RPMI8226 (cell line): ENCODE results near the gene HOATZ.

Experiments used
- DNase-seq: peaks from one replicate; pipeline ENCODE4 v3.0.0-alpha.2; 2015

Gene HOATZ

DNA sequence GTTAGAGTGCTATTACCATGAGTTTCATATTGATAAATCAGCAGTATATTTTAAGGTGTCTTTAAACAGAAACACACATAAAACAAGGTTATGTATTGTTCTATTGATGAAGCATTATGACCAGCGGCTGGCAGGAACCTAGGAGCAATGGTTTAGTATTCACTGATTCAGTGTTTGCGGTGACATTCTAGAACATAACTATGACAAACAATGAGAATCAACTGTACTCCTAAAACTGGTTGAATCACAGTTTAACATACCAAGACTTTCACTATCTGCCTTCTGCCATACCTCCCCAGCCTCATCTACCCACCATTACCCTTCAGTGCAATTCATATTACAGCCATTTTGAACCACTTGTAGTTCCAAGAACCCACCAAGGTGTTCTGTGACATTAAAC, 8.8 kb downstream of the HOATZ start:
- DNase-seq: no peak

DNA sequence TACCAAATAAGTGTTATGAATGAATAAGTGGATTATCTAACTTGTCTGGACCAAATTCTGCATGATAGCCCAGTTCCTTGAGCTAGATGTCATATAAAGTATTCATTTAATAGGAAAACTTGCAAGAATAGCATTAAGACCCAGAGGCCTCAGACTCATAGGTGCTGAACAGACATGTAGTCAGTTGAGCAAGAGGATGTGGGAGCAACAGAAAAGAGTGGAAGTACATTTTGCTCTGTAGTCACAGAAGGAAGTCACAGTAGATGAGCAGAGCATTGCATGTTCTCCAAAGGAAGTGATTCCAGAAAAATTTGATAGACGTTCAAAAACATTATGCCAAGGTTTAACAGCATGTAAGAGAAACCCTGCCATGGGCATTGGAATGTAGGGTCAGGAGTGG, 9.5 kb downstream of the HOATZ start:
- no peak for DNase-seq

DNA sequence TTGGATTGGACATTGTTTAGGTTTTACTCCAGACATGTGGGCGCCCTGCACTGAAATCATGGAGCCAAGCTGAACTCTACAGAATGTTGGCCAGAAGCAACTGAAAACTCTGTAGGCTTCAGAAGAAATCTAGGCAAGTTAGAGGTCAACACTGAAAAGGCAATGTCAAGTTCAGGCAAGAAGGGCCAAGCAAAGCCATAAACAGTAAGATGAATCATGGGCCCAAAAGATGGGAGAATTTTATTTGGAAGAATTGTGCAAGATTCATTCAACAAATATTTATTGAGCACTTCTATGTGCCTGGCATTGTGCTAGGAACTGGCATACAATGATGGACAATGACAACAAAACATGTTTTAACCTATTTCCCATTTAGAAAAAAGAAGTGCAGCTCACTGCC, 10.9 kb downstream of the HOATZ start:
- DNase-seq: no peak

DNA sequence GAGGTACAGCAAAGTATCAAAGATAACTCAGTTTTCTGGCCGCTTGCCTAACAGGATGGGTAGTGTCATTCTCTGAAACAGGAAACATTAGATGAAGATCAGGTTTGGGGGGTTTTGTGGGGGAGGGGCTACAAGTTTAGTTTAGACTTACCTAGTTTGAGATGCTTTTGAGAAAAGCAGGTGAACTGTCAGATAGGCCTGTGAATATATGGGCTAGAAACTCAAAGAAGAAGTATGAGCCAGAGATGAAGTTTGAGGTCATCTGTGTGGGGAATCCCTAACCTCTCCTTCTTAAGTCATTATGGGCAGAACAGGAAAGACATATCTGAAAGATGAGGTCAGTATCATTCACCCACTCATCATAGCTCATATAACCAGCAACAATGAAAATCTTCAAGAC, 11.9 kb downstream of the HOATZ start:
- no peak for DNase-seq

DNA sequence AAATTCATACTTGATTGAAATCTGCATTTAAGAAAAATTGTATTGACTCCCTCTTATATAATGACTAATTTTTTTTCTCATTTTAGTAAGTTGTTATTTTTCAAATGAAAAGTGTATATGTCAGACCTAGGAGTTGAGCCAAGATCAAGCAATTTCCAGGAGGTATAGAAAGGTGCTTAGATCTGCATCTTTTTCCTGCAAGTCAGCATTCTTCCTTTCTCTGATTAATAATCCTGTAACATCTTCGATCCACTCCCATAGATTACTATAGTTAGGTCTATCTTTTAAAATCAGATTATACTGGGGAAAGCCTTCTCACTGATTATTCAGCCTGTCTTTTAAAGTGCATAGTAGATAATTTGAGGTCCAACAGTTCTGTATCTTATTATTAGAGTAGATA, 12.7 kb downstream of the HOATZ start:
- no peak for DNase-seq

DNA sequence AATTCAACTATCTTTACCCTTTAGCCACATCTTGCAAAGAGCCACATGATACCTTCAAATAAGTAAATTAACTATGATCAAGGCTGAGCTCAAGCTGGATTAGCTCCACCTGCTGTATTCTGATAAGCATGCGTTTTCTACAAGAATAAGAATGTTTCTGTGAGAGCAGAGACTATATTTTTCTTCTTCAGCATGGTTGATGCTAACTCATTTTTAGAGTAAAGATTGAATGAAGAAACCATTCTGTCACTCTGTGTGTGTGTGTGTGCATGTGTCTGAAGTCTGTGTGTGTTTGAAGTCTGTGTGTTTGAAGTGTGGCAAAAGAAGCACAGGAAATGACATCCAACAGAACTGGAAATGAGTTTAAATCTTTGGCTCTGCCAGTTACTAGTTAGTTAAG, 14.0 kb downstream of the HOATZ start:
- DNase-seq: no peak

DNA sequence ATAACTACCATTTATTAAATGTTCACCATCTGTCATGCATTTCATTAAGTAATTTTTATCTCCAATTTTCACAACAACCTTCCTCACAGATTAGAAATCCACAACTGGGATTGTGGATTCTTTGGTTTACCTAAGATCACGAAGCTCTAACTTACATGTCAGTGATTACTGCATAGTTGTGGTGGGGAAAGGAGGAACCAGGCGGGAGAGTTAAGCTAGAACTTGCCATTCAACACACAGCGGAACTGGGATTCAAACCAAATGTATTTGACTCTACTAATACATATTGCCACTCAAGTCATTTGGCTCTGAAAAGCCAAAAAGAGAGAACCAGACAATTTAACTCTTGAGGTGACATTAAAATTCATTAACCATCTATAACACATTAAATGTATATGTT, 15.5 kb downstream of the HOATZ start:
- no peak for DNase-seq

DNA sequence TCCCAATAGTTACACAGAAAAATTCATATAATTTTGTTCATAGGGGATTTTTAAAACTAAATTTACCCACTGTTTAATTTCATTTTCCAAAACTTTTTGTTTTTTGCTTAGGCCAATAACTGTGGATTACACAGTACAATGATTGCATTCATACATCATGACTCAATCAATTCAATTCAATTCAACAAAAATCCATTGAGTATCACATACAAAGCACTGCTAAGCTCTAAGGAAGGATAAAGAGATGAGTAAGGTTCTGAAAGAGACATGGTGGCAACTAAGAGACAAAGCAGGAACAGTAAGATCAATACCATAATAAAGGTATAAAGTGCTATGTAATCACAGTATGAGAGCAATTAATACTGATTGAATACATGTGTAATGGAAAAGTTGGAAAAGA, 16.6 kb downstream of the HOATZ start:
- no peak for DNase-seq

DNA sequence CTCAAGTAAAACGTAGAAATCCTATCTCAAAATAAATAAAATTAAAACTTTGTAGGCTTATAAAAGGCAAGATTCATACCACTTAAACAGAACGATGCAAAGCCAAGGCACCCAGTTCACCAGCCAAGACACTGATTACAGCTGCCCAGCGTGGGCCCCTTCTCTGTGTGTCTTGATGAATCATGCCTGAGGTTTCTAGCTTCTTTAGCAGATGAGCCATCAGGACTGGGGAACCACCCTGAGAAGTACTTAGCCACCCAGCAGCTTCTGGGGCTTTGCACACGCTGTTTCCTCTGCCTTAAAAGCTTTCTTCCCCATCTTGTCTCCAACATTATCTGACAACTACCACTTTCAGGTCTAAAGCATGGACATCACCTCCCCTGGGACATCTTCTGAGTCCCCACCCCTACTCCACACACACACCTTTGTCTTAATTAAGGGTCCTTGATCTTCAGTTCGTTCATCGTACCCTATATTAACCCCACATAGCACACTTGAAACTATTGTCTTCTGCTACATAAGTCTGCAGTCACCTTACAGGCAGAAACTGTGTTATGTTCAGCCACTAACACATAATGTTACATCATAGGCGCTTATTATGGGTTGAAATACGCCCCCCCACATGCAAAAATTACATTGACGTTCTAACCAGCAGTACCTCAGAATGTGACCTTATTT, 17.2 kb downstream of the HOATZ start:
- DNase-seq: no peak

DNA sequence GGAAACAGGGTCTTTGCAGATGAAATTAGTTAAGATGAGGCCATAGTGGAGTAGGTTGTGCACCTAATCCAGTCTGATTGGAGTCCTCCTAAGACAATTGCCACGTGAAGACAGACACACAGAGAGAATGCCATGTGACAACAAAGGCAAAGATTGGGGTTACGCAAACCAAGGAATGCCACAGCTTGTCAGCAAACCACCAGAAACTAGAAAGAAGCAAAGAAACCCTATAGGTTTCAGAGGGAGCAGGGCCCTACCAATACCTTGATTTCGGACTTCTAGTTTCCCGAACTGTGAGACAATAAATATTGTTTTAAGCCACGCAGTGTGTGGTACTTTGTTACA, 17.8 kb downstream of the HOATZ start:
- no peak for DNase-seq

DNA sequence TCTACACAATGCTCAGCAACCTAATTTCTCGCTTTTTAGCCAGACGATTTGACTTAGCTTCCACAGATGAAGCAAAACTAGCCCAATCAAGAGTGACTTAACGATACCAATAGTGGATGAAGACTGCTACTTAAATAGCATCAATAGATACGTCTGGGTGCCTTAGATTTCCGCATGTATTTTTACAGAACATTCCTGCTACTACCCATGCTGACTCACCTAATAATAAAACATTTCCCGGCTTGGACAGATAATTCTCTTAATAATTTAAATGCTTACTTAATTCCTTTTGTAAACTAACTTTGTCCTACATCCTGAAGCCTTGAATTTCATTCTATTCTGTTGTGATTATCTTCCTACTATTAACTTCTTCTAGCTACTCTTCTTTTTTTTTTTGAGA, 20.7 kb downstream of the HOATZ start:
- no peak for DNase-seq

DNA sequence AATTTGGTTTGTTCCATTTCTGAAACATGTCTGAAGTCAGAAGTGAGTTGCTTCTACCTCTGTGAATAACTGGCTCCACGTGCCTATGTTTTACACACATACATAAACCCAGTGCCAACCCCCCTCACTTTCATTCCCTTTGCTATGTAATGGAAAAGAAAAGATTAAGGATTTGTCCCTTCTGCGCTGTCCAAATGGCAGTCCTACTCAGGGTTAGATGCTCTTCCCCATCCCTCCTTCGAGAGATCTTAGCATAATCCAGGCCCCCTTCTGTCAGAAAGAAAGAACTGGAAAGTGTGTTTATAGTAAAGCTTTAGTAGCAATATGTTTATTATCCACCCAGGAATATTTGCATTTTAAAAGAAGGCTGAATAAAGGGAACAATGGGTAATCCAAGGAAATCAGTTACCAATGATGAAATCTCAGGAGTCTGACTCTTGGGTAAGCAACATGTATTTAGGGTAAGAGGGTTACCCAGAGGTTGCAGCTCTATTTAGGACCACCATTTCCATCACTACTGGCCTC, 22.8 kb downstream of the HOATZ start:
- no peak for DNase-seq

DNA sequence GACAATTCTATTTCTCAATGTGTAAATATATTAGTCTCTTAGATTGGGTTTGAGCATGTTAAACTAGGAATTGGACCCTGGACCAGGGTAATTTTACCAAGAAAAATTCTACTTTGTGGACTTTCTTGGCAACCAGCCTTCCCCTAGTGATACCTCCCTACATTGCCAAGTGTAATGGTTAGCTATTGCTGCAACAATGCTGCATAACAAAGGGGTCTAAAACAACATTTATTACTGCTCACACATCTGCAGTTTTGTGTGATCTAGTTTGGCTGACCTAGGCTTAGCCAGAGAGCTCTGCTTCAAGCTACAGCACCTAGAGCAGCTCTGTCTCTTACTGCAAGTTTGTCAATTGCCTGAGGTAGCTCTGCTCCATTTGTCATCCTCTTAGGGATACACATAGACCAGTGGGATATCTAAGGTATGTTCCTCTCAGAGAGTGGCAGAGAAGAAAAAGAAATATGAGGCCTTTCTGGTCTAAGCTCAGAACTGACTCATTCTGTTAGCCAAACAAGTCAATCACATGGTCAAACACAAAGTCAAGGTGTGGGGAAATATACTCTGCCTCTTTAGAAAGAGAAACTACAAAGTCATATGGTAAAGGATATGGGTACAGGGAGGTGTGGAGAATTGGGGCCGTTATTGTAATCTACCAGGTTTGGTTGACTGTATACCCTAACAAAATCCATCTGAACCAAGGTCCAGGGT, 24.0 kb downstream of the HOATZ start:
- no peak for DNase-seq

DNA sequence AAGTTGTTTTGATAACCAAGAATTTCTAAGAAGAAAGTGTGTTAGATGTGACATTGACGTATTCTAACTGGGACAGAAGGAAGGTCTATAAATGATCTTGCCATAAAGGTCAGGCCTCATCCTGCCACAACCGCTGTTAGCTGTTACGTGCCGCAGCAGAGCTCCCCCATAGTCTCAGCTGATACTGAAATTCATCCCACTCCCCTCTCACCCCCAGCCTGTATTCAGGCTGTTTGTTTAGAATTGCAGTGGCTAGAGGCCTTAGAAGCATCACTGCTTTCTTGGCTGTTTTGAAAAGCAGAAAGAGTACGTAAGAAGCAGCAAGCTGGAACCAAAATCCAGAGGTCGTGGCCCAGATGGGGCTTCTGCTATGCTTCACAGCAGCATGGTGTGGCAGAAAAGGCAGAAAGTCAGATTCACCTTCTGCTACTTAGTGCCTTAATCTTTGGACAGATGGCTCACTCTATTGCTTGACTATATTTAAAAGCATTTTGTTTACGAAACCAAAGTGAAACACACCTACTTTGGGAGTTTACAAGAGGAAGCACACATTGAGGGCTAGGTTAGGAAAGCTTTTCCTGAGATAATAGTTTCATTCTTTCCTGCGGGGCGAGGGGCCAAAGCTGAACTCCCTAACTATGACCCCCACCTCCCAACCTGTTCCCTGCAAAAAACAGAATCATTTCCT, 25.0 kb downstream of the HOATZ start:
- no peak for DNase-seq

DNA sequence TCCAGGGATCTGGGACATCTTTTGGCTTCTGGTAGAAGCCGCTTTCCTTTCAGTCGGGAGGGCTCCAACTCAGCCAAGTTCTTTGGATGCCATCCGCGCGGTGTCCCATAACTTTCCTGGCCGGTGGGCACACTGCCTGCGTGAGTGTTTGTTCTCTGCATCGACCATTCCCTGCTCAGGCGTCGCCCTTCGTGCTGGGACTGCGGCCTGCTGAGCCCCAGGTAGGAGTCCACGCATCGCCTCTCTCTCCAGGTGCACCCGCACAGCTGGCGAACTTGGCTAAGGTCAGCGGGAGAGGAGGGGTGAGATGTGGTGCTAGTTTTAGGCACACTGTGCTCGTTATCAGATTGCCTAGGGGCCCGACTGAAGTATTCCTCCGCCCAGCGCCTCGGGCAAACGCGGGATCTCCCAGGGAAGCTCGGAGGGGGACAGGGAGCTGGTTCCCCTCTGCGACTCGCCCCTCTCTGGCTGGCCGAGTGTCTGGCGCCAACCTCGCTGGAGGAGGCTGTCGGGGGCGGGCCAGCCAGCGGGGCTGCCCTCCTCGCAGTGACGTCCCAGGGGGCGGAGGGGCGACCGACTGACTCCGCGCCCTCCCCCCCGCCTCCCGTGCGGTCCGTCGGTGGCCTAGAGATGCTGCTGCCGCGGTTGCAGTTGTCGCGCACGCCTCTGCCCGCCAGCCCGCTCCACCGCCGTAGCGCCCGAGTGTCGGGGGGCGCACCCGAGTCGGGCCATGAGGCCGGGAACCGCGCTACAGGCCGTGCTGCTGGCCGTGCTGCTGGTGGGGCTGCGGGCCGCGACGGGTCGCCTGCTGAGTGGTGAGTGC, 25.7 kb downstream of the HOATZ start, which contains the start of gene LAYN:
TSS of gene LAYN (plus strand) at position 607 of the 823 bp plus-strand sequence. CDS start at position 731, 124 bp downstream.
- no peak for DNase-seq

DNA sequence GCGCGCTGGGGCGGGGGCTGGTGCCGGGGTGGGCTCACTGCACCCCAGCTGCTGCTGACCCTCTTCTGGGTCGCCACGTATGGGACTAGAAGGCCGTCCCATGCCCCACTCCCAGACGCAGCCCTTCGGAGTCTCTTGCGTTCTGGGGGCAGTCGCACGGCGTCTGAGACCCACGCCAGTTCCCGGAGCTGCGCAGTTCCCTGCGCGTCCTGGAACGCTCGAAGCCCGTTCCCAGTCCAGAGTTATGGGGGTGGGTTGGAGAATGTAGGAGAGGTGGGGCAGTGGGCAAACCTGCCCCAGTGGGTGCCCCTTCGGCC, 26.3 kb downstream of the HOATZ start:
- no peak for DNase-seq

DNA sequence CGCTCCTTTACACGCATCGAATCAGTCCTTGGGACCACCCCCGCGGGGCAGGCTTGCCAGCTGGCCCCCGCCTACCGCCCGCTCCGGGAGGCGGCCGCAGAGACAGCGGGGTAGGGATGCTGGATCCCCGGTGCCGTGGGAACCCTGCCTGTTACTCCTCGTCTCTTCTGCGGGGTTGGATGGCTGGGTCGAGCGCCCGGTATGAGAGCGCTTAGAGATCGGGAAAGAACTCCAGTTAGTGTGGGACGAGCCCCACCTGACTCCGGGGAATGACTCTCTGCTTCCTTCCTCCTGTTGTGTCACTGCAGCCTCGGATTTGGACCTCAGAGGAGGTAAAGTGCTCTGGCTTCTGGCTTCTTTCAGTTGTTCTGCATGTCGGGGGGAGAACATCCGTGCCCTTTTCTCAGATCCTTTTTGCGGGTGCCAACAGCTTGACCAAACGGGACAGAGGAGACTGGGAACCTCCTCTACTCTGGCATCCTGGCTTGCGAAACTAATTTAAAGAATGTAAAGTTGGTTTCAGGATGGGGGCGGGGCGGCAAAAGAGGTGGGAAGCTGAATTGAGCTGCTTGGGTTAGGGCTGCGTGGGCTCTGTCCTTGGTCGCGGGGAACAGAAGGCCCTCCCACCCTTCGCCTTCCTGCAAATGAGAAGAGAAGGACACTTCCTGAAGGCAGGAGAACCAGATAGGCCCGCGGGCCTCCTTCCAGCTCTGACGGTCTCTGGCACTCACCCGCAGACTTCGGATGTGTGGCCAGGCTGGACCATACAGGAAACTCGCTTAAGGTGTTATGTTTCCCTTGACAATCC, 26.9 kb downstream of the HOATZ start:
- DNase-seq: no peak

DNA sequence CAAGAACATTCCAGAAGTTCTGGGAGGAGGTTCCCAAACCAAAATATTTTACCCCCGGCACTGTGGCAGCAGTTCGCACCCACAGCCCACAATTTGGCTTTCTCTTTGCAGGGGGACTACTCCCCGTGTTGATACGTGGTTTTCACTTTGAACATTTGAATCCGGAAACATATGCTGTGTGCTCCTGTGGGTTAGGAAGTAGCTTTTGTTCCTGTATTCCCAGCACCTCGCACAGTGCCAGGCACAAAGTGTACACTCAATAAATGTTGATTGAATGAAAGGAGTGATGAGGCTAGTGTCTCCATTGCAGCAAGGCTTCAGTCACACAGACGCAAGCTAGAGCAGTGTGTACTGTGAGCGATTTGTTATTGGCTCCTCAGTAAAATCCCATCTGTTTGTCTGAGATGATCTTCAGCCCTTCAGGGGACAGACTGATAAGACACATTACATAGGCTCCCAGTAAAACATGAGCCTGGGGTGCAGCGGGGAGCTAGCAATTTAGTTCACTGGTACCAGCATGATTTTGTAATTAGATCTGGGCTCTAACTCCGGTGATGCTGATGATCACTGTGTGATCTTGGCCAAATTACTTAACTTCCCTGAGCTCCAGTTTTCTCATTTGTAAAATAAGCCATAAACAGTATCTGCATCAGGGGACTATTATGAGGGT, 28.2 kb downstream of the HOATZ start:
- no peak for DNase-seq

DNA sequence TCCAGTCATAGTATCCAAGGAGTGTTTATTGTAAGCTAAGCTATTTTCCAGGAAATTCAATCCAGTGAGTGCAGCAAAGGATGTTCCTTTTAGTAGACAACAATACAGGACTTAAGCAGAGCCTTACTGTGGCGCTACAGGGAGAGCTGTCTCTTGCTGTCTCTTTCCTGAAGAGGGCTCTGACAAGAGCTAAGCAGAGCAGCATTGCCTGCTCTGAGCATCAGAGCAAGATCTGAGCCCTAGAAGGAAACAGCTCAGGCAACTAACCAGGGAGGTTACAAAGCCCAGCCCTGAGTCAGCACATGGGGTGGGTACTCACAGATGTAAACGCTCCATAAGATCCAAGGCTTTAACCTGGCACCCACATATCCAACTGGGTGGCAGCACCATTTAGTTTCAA, 33.9 kb downstream of the HOATZ start:
- no peak for DNase-seq

DNA sequence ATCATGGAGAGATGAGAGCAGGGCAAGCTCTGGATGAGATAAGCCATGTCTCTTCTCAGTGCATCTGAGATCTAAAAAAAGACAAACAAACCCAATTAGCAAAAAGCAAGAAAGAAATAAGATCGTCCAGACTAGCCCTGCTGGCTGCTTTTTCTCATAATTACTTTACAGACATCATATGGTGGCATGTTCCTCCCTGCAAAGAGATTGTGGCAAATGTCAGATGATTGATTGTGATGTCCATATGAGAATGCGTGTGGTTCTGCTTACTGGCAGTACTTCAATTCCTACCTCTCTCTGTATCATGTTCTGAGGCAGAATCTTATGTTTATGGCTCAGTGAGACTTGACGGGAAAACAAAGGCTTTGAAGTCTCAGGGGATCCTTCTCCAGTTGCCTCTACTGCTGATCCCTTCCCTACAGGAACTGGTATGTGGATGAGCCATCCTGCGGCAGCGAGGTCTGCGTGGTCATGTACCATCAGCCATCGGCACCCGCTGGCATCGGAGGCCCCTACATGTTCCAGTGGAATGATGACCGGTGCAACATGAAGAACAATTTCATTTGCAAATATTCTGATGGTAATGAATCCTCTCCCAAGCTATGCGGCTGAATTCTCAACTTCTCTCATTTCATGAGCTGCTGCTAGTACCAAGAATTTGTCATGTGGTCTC, 34.8 kb downstream of the HOATZ start:
- no peak for DNase-seq

DNA sequence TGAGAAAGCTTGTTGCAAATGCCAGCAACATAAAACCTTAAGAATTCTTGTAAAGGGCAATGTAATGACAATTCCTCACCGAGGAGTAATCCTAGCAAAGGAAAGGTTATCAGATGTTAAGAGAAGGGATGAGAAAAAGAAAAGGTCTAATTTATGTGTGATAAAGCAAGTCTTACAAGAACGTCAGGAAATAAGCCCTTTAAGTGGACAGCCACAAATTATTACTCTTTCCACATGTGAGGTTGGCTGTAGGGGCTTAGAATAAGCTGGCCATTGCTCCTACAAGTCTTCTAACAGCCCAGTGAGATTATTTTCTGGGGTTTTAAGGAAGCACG, 35.3 kb downstream of the HOATZ start:
- DNase-seq: no peak
